K562 (cell line): ENCODE measurements around the gene CCT8L2. TPM values are rescaled to one million over a fixed set of nuclear protein-coding genes. Genes with fewer than 3 reads are reported as not detected.
"Not testable (repeated sequence)": the region's sequence is repeated elsewhere in the genome, so short reads cannot be mapped to it uniquely, and the experiment has no call there.

Experiments
- ATAC-seq: fragments of 200-7000 bp; cut with Tn5 transposase; 3 replicates; pipeline ENCODE4 v1.9.1; 2020; ENCODE audit warnings: moderate library complexity
- BruUV-seq: library from RNA; stranded (reverse); fragments of 400-500 nt; replicated peaks from 2 replicates; lab custom pipeline; 2021; lab: Mats Ljungman, UMichigan
- CTCF ChIA-PET: fragments of 300-600 bp; formaldehyde crosslinking; extraction: SDS; loops from one replicate; lab custom pipeline; 2021; ENCODE audit warnings: low intra/inter-chr PET ratio; lab: Yijun Ruan, JAX
- POLR2A ChIA-PET: fragments of 300-600, 350-650 bp; sonication (Branson Sonifier 250); formaldehyde crosslinking; extraction: SDS; loops from one replicate; lab custom pipeline; 2021; ENCODE audit warnings: antibody characterized with exemption, inconsistent platforms; lab: Yijun Ruan, JAX
- DNase-seq, 4 experiments: peaks; one replicate each; pipeline versions ENCODE4 v3.0.0 to v3.0.0-alpha.2; 2011 to 2018; ENCODE audit warnings: low spot score in 3 of 4, mixed read lengths in 3 of 4; ENCODE audit errors: extremely low read depth in 1 of 4
- FAIRE-seq: peaks from 2 replicates; lab custom pipeline; 2011; peaks lifted over from hg19 to GRCh38; lab: Jason Lieb, UNC
- H2AFZ ChIP-seq: 2 replicates; pipeline ENCODE4 v1.6.0; 2011; ENCODE audit warnings: low read depth, low read length, control low read depth, inconsistent platforms
- H3K27ac ChIP-seq: fragments of 200-600 bp; 3 replicates; pipeline ENCODE4 v1.8.0; 2011; ENCODE audit warnings: low read depth, mild to moderate bottlenecking, control low read depth, inconsistent platforms, low read length, moderate library complexity, mixed read lengths; ENCODE audit errors: extremely low read depth
- H3K27me3 ChIP-seq, 2 experiments: fragments of 300-600 bp in 1 of 2; 2 replicates in 1 of 2; 3 replicates in 1 of 2; pipeline versions ENCODE4 v1.6.0 to v1.8.0; 2011; ENCODE audit warnings: inconsistent platforms in 2 of 2, low read length in 2 of 2, mild to moderate bottlenecking in 1 of 2, mixed read lengths in 1 of 2, moderate library complexity in 1 of 2; ENCODE audit not compliant: control insufficient read depth in 2 of 2, insufficient read depth in 2 of 2
- H3K36me3 ChIP-seq: fragments of 300-600 bp; 3 replicates; pipeline ENCODE4 v1.8.0; 2011; ENCODE audit warnings: mild to moderate bottlenecking, low read length, inconsistent platforms; ENCODE audit not compliant: control insufficient read depth, insufficient read depth
- H3K4me1 ChIP-seq, 2 experiments: fragments of 200-600 bp in 1 of 2; replicated peaks in 1 of 2; 2 replicates in 1 of 2; 3 replicates in 1 of 2; pipeline versions ENCODE4 v1.5.1 to v1.8.0; 2011; ENCODE audit warnings: inconsistent platforms in 2 of 2, low read length in 2 of 2, mild to moderate bottlenecking in 1 of 2, mixed read lengths in 1 of 2, moderate library complexity in 1 of 2; ENCODE audit not compliant: control insufficient read depth in 2 of 2, insufficient read depth in 2 of 2
- H3K4me2 ChIP-seq: 2 replicates; pipeline ENCODE4 v1.6.1; 2011; ENCODE audit warnings: low read length, control low read depth, inconsistent platforms, mixed read lengths; ENCODE audit not compliant: insufficient read depth
- H3K4me3 ChIP-seq: fragments of 200-600 bp; sonication (generic), shearing (Covaris generic); 2 replicates; pipeline ENCODE4 v1.5.1; 2016; ENCODE audit warnings: control low read depth, inconsistent platforms
- H3K79me2 ChIP-seq: fragments of 200-600 bp; 3 replicates; pipeline ENCODE4 v1.8.0; 2011; ENCODE audit warnings: low read length, inconsistent platforms; ENCODE audit not compliant: control insufficient read depth, insufficient read depth
- H3K9ac ChIP-seq, 2 experiments: 2 replicates each; pipeline versions ENCODE4 v1.6.0 to v1.6.1; 2011; ENCODE audit warnings: low read depth in 2 of 2, low read length in 2 of 2, control low read depth in 1 of 2, inconsistent platforms in 1 of 2, mild to moderate bottlenecking in 1 of 2, mixed read lengths in 1 of 2; ENCODE audit not compliant: insufficient read depth in 1 of 2
- H3K9me1 ChIP-seq: one replicate; pipeline ENCODE4 v1.6.0; 2011; ENCODE audit warnings: inconsistent platforms, mild to moderate bottlenecking, low read length, moderate library complexity; ENCODE audit not compliant: control insufficient read depth, insufficient read depth
- H3K9me3 ChIP-seq: replicated peaks from 2 replicates; pipeline ENCODE4 v1.5.1; 2011; ENCODE audit warnings: low read depth, low read length, inconsistent platforms; ENCODE audit not compliant: control insufficient read depth, insufficient read depth
- H4K20me1 ChIP-seq: replicated peaks from 2 replicates; pipeline ENCODE4 v1.6.1; 2011; ENCODE audit warnings: low read length, inconsistent platforms, mixed read lengths; ENCODE audit not compliant: control insufficient read depth, insufficient read depth
- CBX8 ChIP-seq: fragments of 200-600 bp; sonication (generic); IDR thresholded peaks from 2 replicates; pipeline ENCODE4 v1.6.1; 2012; ENCODE audit warnings: borderline replicate concordance, mixed run types, low read depth, mild to moderate bottlenecking, moderate library complexity, mixed read lengths, low read length, control low read depth, inconsistent platforms; ENCODE audit not compliant: poor library complexity, severe bottlenecking; ENCODE audit errors: extremely low read depth
- FOXJ2 ChIP-seq: fragments of 200-800 bp; sonication (Bioruptor generic); IDR thresholded peaks from 2 replicates; pipeline ENCODE4 v1.6.1; 2016; ENCODE audit warnings: missing genetic modification characterization, missing compliant biosample characterization
- MAFG ChIP-seq: fragments of 450-650 bp; conservative IDR thresholded peaks from 2 replicates; pipeline ENCODE4 v1.6.1; 2016; ENCODE audit warnings: missing genetic modification characterization, missing compliant biosample characterization
- NFE2L1 ChIP-seq: fragments of 450-650 bp; IDR thresholded peaks from 2 replicates; pipeline ENCODE4 v1.6.1; 2016; ENCODE audit warnings: missing genetic modification characterization, low read depth, mild to moderate bottlenecking, missing compliant biosample characterization, moderate library complexity, borderline replicate concordance
- PKNOX1 ChIP-seq: fragments of 450-650 bp; IDR thresholded peaks from 2 replicates; pipeline ENCODE4 v1.6.1; 2016
- STAT5A ChIP-seq: IDR thresholded peaks from 2 replicates; pipeline ENCODE4 v1.6.1; 2012; ENCODE audit warnings: low read length, inconsistent platforms, borderline replicate concordance
- WGBS: fragments of 100-300 bp; shearing (Covaris generic); methylation state at CpG from one replicate; pipeline ENCODE4 v1.1.6; 2016; ENCODE audit warnings: low coverage, mixed read lengths; ENCODE audit not compliant: insufficient coverage; ENCODE audit errors: missing lambda C conversion rate; 5-methylcytosine and 5-hydroxymethylcytosine counted together
- in situ Hi-C: fragments of 300-500 bp; cut with MboI; formaldehyde crosslinking; loops from 4 replicates; pipeline ENCODE4 v1.15.0; 2018; ENCODE audit warnings: inconsistent platforms, mixed read lengths
- intact Hi-C: fragments of 100-400 bp; cut with micrococcal nuclease; formaldehyde crosslinking; loops from 2 replicates; pipeline ENCODE4 v1.14.2; 2022
- polyA plus RNA-seq, 8 experiments: library from polyadenylated mRNA; depleted of rRNA in 4 of 8; stranded (reverse) in 5 of 8; unstranded in 3 of 8; fragments of >200 nt; fragmentation: Nextera tagmentation in 2 of 8; fragmentation: Illumina TruSeq in 1 of 8; extraction: Ambion mirVana in 2 of 8; extraction: Trizol in 1 of 8; gene quantifications; 2 replicates each; pipeline versions ENCODE4 v1.2.1 to v1.2.3, GENCODE V29; 2011 to 2014; ENCODE audit warnings: inconsistent platforms in 1 of 8, missing spikeins in 1 of 8
- total RNA-seq, 7 experiments: library from RNA; depleted of rRNA in 6 of 7; stranded (reverse); fragments of >200 nt in 6 of 7; fragmentation: Illumina TruSeq in 2 of 7; extraction: Trizol in 2 of 7; gene quantifications; 2 replicates each; pipeline versions ENCODE4 v1.2.1 to v1.2.3, GENCODE V29; 2011 to 2021; ENCODE audit warnings: low replicate concordance in 1 of 7

CCT8L2 gene
- total and polyA plus RNA-seq, 9 of the 15 experiments (the other 6 are each of a cell fraction or from before 2014, with no cell fraction given), result 0.13 TPM; not detected in 8

- TF ChIP-seq FOXJ2 (tag), result 0 out of 2 replicates have a peak, but pooled peaks have one; percentile 24
- TF ChIP-seq NFE2L1, result peak; percentile 75
- TF ChIP-seq CBX8, result no peak
- peak; percentile 93 for TF ChIP-seq MAFG (tag)
- peak; percentile 79 for TF ChIP-seq PKNOX1
- TF ChIP-seq STAT5A, result no peak
These were observed 6.4 kb downstream of the CCT8L2 start (continued) for GRCh38 chr22:16586170-16586569.

DNA sequence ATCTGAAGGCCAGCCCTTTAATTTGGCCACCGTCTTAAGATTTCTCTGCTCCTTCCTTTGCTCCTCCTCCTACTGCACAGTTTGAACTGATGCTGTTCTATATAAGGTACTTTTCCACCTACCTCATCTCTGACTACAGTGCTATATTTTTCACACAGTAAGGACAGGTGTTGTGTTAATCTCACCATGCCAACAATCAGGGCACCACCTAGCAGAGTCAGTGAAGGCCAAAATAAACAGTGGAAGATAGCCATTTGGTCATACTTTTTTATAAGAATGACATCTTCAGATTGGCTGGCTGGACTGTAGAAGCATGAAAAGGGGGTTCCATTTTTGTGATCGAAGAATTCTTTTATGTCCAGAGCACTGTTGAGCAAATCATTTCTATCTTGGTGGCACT lies 11.7 kb downstream of the CCT8L2 start:
- in situ Hi-C loops, H3K4me2 ChIP-seq, BruUV-seq, H4K20me1 ChIP-seq, H3K9ac ChIP-seq, intact Hi-C loops, DNase-seq, H3K9me1 ChIP-seq, H3K27ac ChIP-seq, H3K79me2 ChIP-seq, H3K9me3 ChIP-seq, H3K4me3 ChIP-seq, H3K4me1 ChIP-seq, FAIRE-seq, H2AFZ ChIP-seq, H3K36me3 ChIP-seq, CTCF ChIA-PET, H3K27me3 ChIP-seq, POLR2A ChIA-PET: not testable (repeated sequence)
- peak; percentile 3; the same call in 1 of the 3 replicates for ATAC-seq
- WGBS, result 6% methylated on average over 1 of the region's 2 CpGs
